Fibroblast of villous mesenchyme (primary cell): ENCODE measurements around the gene ATP2A1. TPM values are rescaled to one million over a fixed set of nuclear protein-coding genes. Genes with fewer than 3 reads are reported as not detected.

Experiments used
- DNase-seq: peaks from one replicate; pipeline ENCODE4 v3.0.0-alpha.2; 2010; ENCODE audit warnings: low read depth
- H3K4me3 ChIP-seq: 2 replicates; pipeline ENCODE4 v1.5.1; 2011; ENCODE audit warnings: low read depth, mild to moderate bottlenecking, low read length
- small RNA-seq: library from RNA; depleted of rRNA; stranded (forward); fragments of <200 nt; gene quantifications from one replicate; pipeline ENCODE3, GENCODE V24; 2012
- total RNA-seq: library from RNA; depleted of rRNA; stranded (reverse); fragments of >200 nt; gene quantifications from 2 replicates; pipeline ENCODE4 v1.2.3, GENCODE V29; 2012
- TF ChIP-seq, protein P1 (sequence below): IDR thresholded peaks from 2 replicates; pipeline ENCODE4 v1.5.1; 2012; ENCODE audit warnings: low read depth, mild to moderate bottlenecking, low read length; ENCODE audit not compliant: insufficient read depth

ATP2A1 gene
- total RNA-seq, 1 donor = 0.43 TPM

DNA sequence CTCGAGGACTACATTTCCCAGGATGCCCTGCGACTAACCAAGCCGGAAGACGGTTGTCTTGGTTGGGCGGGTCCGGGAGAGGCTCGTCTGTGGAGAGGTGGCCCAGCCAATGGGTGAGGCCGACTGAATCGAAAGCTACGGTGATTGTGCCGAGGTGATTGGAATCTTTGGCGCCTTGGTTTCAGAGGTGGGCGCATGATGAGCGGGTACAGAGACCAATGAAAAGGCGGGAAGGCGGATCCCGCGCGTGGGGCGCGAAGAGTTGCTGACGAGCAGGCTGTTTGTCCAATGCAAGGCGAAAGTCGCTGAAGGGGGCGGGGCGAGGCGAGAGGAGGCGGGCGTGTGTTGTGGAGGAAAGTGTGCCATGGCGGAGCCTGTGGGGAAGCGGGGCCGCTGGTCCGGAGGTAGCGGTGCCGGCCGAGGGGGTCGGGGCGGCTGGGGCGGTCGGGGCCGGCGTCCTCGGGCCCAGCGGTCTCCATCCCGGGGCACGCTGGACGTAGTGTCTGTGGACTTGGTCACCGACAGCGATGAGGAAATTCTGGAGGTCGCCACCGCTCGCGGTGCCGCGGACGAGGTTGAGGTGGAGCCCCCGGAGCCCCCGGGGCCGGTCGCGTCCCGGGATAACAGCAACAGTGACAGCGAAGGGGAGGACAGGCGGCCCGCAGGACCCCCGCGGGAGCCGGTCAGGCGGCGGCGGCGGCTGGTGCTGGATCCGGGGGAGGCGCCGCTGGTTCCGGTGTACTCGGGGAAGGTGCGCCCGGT lies 72.5 kb downstream of the ATP2A1 start, which contains the start of gene NFATC2IP:
TSS of gene NFATC2IP (plus strand) at position 290 of the 762 bp plus-strand sequence. CDS start at position 365, 75 bp downstream.
- peak within 1 kb of the TSS; percentile 87 for H3K4me3 ChIP-seq

DNA sequence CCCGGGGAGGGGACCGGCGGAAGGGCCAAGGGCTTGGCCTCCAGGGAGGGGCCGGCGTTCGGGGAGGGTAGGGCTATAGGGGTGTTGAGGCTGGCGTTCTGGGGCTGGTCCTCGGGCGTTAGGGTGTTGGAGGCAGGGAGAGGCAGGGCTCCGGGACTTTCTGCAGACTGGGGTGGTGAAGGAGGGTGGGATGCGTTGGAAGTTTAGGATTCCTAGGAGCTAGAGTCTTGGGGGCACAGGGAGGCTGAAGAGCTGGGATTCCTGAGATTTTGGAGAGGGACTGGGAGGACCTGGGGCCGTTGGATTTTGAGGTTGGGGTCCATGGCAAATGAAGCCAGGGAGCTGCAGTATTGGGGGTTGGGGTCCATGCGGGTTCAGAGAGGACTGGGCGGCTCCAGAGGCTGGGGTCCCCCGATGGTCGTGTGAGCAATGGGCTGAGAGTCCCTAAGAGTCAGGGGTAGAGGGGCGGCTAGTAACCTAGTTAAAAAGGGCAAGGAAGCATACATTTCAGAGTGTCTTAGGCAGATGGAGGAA lies 73.2 kb downstream of the ATP2A1 start:
- H3K4me3 ChIP-seq = peak overlapping the region; percentile 87
- TF ChIP-seq, protein P1, sequence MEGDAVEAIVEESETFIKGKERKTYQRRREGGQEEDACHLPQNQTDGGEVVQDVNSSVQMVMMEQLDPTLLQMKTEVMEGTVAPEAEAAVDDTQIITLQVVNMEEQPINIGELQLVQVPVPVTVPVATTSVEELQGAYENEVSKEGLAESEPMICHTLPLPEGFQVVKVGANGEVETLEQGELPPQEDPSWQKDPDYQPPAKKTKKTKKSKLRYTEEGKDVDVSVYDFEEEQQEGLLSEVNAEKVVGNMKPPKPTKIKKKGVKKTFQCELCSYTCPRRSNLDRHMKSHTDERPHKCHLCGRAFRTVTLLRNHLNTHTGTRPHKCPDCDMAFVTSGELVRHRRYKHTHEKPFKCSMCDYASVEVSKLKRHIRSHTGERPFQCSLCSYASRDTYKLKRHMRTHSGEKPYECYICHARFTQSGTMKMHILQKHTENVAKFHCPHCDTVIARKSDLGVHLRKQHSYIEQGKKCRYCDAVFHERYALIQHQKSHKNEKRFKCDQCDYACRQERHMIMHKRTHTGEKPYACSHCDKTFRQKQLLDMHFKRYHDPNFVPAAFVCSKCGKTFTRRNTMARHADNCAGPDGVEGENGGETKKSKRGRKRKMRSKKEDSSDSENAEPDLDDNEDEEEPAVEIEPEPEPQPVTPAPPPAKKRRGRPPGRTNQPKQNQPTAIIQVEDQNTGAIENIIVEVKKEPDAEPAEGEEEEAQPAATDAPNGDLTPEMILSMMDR = no peak
- DNase-seq = peak; percentile 10

More for the DNA sequence above, 72.5 kb downstream of the ATP2A1 start, which contains the start of gene NFATC2IP:
- DNase-seq = peak; percentile 100
- TF ChIP-seq, protein P1 = no peak

Small RNA genes lying within 50 kb of the gene (small RNA-seq; reads per million reads assigned to genes)
- gene RF00416 = not detected

Other genes starting within 250 kb of the ATP2A1 start
- gene NPIPB8, start 240.4 kb upstream of the ATP2A1 start, total RNA-seq = 0.86 TPM in 1 of 2 replicates, not detected in the other
- 62.6 and 110 TPM in 2 replicates for gene EIF3C, start 167.0 kb upstream of the ATP2A1 start, total RNA-seq
- 3.9 TPM in 2 replicates for gene NPIPB9, start 126.7 kb upstream of the ATP2A1 start, total RNA-seq
- 51.4 and 60.2 TPM in 2 replicates for gene ATXN2L, start 55.5 kb upstream of the ATP2A1 start, total RNA-seq
- gene TUFM, start 32.1 kb upstream of the ATP2A1 start, total RNA-seq = 89.5 and 94.6 TPM in 2 replicates
- gene SH2B1, start 14.6 kb upstream of the ATP2A1 start, total RNA-seq = 16.4 and 19.4 TPM in 2 replicates
- gene RABEP2, start 46.8 kb downstream of the ATP2A1 start, total RNA-seq = 29.4 and 35.4 TPM in 2 replicates
- not detected in 2 replicates for gene CD19, start 53.5 kb downstream of the ATP2A1 start, total RNA-seq
- 20.0 and 30.7 TPM in 2 replicates for gene NFATC2IP, start 72.4 kb downstream of the ATP2A1 start, total RNA-seq
- gene SPNS1, start 96.3 kb downstream of the ATP2A1 start, total RNA-seq = 33.2 and 34.5 TPM in 2 replicates
- 0.43 and 0.64 TPM in 2 replicates for gene LAT, start 106.6 kb downstream of the ATP2A1 start, total RNA-seq